ENCODE measurements around the gene DPP6. TPM values are rescaled to one million over a fixed set of nuclear protein-coding genes. Genes with fewer than 3 reads are reported as not detected.

Gene DPP6
- total and polyA plus RNA-seq, 2 donors (not counting 1 experiment from before 2014, with no cell fraction given) = not detected

GRCh38 chr7:154252046-154252445 lies 199.8 kb downstream of the DPP6 start:
- Histone ChIP-seq H3K9me3 (ENCODE audit: control extremely low read depth in 1 of 3, control insufficient read depth in 2 of 3, insufficient read depth in 1 of 3, low read length in 2 of 3) (peaks cover 0 to 6% (median 0%) of the 10 kb centered on the region in 3 donors), H3K4me3 (ENCODE audit: control extremely low read depth in 1 of 5, extremely low read depth in 1 of 5, insufficient read depth in 1 of 5, low read depth in 2 of 5, low read length in 4 of 5) (no peak overlapping the region), H2AFZ (ENCODE audit: insufficient read depth, low read depth, low read length, poor library complexity, severe bottlenecking) (no peak overlapping the region), H3K4me2 (replicated peaks; ENCODE audit: low read depth, low read length, poor library complexity, severe bottlenecking) (no peak overlapping the region), H4K20me1 (ENCODE audit: control insufficient read depth, insufficient read depth, low read length, poor library complexity, severe bottlenecking) (no peaks in the 10 kb centered on the region), H3K4me1 (ENCODE audit: control insufficient read depth in 2 of 2, insufficient read depth in 2 of 2, low read length in 2 of 2) (no peaks in the 10 kb centered on the region), H3K27me3 (replicated peaks in 1 of 4; ENCODE audit: control extremely low read depth in 1 of 4, control insufficient read depth in 3 of 4, insufficient read depth in 4 of 4, low read length in 3 of 4) (no peaks in the 10 kb centered on the region), H3K27ac (ENCODE audit: low read length in 2 of 2) (no peak overlapping the region), H3K36me3 (replicated peaks in 1 of 2; ENCODE audit: control extremely low read depth in 1 of 2, control insufficient read depth in 1 of 2, extremely low read depth in 1 of 2, insufficient read depth in 2 of 2, low read length in 1 of 2) (no peaks in the 10 kb centered on the region), H3K79me2 (ENCODE audit: control insufficient read depth, insufficient read depth, low read length) (no peaks in the 10 kb centered on the region), H3K9ac (ENCODE audit: low read length) (no peak overlapping the region)
- intact Hi-C loops (cut with micrococcal nuclease) = no loop called here
- ChIA-PET CTCF (no interaction called here), POLR2A (no interaction called here)
- no peaks in the 10 kb centered on the region for H3K9me3 Mint-ChIP-seq (ENCODE audit: insufficient read depth)
- no peak overlapping the region for H3K27ac Mint-ChIP-seq
- H3K4me1 Mint-ChIP-seq = no peaks in the 10 kb centered on the region
- no peak for TF ChIP-seq EZH2 (IDR thresholded peaks at IDR 0.05; ENCODE audit: borderline replicate concordance, insufficient read depth, low read depth, low read length, poor library complexity, severe bottlenecking)
- TF ChIP-seq CTCF (IDR thresholded peaks at IDR 0.05) = no peak
- H3K4me3 Mint-ChIP-seq = no peak overlapping the region
- WGBS (ENCODE audit: insufficient coverage) = 100% methylated on average over 4 of the region's 6 CpGs
- no peak for DNase-seq
- no peaks in the 10 kb centered on the region for H3K27me3 Mint-ChIP-seq
- no peak for ATAC-seq (ENCODE audit: low read depth)

- Histone ChIP-seq H3K79me2 (ENCODE audit: control insufficient read depth, insufficient read depth, low read length) (no peaks in the 10 kb centered on the region), H3K4me2 (replicated peaks; ENCODE audit: low read depth, low read length, poor library complexity, severe bottlenecking) (no peak overlapping the region), H3K27me3 (replicated peaks in 1 of 4; ENCODE audit: control extremely low read depth in 1 of 4, control insufficient read depth in 3 of 4, insufficient read depth in 4 of 4, low read length in 3 of 4) (no peaks in the 10 kb centered on the region), H3K9ac (ENCODE audit: low read length) (no peak overlapping the region), H2AFZ (ENCODE audit: insufficient read depth, low read depth, low read length, poor library complexity, severe bottlenecking) (no peak overlapping the region), H3K4me3 (ENCODE audit: control extremely low read depth in 1 of 5, extremely low read depth in 1 of 5, insufficient read depth in 1 of 5, low read depth in 2 of 5, low read length in 4 of 5) (no peak overlapping the region), H3K9me3 (ENCODE audit: control extremely low read depth in 1 of 3, control insufficient read depth in 2 of 3, insufficient read depth in 1 of 3, low read length in 2 of 3) (peaks cover 0 to 8% (median 0%) of the 10 kb centered on the region in 3 donors), H3K27ac (ENCODE audit: low read length in 2 of 2) (no peak overlapping the region), H4K20me1 (ENCODE audit: control insufficient read depth, insufficient read depth, low read length, poor library complexity, severe bottlenecking) (no peaks in the 10 kb centered on the region), H3K4me1 (ENCODE audit: control insufficient read depth in 2 of 2, insufficient read depth in 2 of 2, low read length in 2 of 2) (no peaks in the 10 kb centered on the region), H3K36me3 (replicated peaks in 1 of 2; ENCODE audit: control extremely low read depth in 1 of 2, control insufficient read depth in 1 of 2, extremely low read depth in 1 of 2, insufficient read depth in 2 of 2, low read length in 1 of 2) (no peaks in the 10 kb centered on the region)
- no peaks in the 10 kb centered on the region for H3K4me1 Mint-ChIP-seq
- no peak overlapping the region for H3K27ac Mint-ChIP-seq
- CTCF ChIA-PET = no interaction called here
- TF ChIP-seq CTCF (IDR thresholded peaks at IDR 0.05) = no peak
- TF ChIP-seq EZH2 (IDR thresholded peaks at IDR 0.05; ENCODE audit: borderline replicate concordance, insufficient read depth, low read depth, low read length, poor library complexity, severe bottlenecking) = no peak
- no peaks in the 10 kb centered on the region for H3K27me3 Mint-ChIP-seq
- no CpG with 5 or more reads among the region's 6 CpGs for WGBS (ENCODE audit: insufficient coverage)
- no peaks in the 10 kb centered on the region for H3K9me3 Mint-ChIP-seq (ENCODE audit: insufficient read depth)
- POLR2A ChIA-PET = no interaction called here
- intact Hi-C loops (cut with micrococcal nuclease) = no loop called here
- DNase-seq = no peak
- no peak overlapping the region for H3K4me3 Mint-ChIP-seq
- ATAC-seq (ENCODE audit: low read depth) = no peak
Observed at GRCh38 chr7:154253810-154254209, 201.6 kb downstream of the DPP6 start.

Measured in B cell (primary cell).